Measurements from ENCODE around the gene TMSB10. TPM values are rescaled to one million over a fixed set of nuclear protein-coding genes. Genes with fewer than 3 reads are reported as not detected.
A peak's percentile ranks its signal among the peaks of the same experiment; 100 is the strongest.

The TMSB10 gene
- polyA plus RNA-seq, 3 donors = 5,130 to 7,914 (median 6,847) TPM

DNA sequence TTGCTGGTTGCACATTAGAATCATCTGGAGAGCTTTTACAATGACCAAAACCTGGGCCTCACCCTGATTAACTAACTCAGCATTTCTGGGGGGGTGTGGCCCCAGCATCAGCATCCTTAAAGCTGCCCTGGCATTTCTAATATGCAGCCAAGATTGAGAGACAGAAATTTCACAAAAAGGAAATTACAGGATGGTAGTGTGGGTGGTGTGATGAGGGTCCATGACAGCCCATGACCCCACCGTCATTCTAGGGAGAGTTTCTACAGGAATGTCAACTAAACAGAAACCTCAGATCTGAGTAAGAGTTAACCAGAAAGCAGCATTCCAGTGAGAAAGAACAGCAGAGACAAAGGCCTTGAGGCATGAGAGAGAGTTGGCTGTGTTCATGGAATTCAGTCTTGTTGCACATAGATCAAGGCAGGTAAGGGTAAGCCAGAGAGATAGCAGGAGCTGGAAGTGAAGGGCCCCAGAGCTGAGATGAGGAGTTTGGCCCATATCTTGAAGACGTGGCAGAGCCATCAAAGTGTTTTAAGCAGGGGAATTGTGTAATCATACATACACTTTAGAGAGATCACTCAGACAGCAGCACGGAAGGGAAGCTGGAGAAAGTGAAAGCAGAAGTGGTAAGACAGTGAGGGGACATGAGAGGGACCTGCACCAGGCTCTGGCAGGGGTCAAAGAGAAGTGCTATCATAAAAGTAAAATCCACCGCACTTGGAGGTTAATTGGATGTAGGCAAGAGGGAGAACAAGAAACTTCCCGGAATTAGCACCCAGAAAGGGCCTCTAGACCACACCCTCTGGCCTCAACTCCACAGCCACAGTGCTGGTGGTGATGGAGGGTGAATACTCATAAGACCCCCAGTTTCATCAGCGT lies 16.8 kb upstream of the TMSB10 start:
- H3K27me3 ChIP-seq (ENCODE audit: control insufficient read depth in 2 of 2, insufficient read depth in 2 of 2, low read length in 2 of 2) = no peaks in the 10 kb centered on the region
- H3K79me2 ChIP-seq (ENCODE audit: insufficient read depth, low read length) = no peaks in the 10 kb centered on the region
- peak overlapping the region; percentile 39 for H3K9ac ChIP-seq (ENCODE audit: insufficient read depth, low read length, poor library complexity, severe bottlenecking)
- H4K20me1 ChIP-seq (ENCODE audit: insufficient read depth, low read length) = no peaks in the 10 kb centered on the region
- TF ChIP-seq, protein P1, sequence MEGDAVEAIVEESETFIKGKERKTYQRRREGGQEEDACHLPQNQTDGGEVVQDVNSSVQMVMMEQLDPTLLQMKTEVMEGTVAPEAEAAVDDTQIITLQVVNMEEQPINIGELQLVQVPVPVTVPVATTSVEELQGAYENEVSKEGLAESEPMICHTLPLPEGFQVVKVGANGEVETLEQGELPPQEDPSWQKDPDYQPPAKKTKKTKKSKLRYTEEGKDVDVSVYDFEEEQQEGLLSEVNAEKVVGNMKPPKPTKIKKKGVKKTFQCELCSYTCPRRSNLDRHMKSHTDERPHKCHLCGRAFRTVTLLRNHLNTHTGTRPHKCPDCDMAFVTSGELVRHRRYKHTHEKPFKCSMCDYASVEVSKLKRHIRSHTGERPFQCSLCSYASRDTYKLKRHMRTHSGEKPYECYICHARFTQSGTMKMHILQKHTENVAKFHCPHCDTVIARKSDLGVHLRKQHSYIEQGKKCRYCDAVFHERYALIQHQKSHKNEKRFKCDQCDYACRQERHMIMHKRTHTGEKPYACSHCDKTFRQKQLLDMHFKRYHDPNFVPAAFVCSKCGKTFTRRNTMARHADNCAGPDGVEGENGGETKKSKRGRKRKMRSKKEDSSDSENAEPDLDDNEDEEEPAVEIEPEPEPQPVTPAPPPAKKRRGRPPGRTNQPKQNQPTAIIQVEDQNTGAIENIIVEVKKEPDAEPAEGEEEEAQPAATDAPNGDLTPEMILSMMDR (IDR thresholded peaks at IDR 0.05) = no peak
- intact Hi-C loops (cut with micrococcal nuclease) = no loop called here
- H3K4me2 ChIP-seq (replicated peaks; ENCODE audit: extremely low read depth, low read length, poor library complexity, severe bottlenecking) = peak overlapping the region; percentile 60
- H2AFZ ChIP-seq (ENCODE audit: insufficient read depth, low read depth, low read length, poor library complexity, severe bottlenecking) = peak overlapping the region; percentile 64
- H3K4me3 ChIP-seq (replicated peaks in 1 of 3; ENCODE audit: low read depth in 2 of 3, low read length in 3 of 3) = peak overlapping the region; percentile 28 to 61 (median 29)
- peaks cover 0 to 5% (median 2%) of the 10 kb centered on the region in 3 donors for H3K27me3 Mint-ChIP-seq (ENCODE audit: low read depth in 3 of 3)
- H3K4me1 ChIP-seq (ENCODE audit: control insufficient read depth in 1 of 2, insufficient read depth in 2 of 2, low read length in 2 of 2) = peaks cover 34 to 35% of the 10 kb centered on the region in 2 donors
- H3K27ac ChIP-seq (ENCODE audit: low read depth in 1 of 2, low read length in 2 of 2) = peak overlapping the region; percentile 73 to 92
- peak overlapping the region; percentile 24 to 78 for H3K4me3 Mint-ChIP-seq
- no peaks in the 10 kb centered on the region for H3K36me3 Mint-ChIP-seq
- no peaks in the 10 kb centered on the region for H3K36me3 ChIP-seq (replicated peaks in 1 of 2; ENCODE audit: control insufficient read depth in 1 of 2, insufficient read depth in 2 of 2, low read length in 2 of 2)
- no CpG with 5 or more reads among the region's 6 CpGs for WGBS (ENCODE audit: insufficient coverage)
- no peaks in the 10 kb centered on the region for H3K9me3 ChIP-seq (replicated peaks in 1 of 2; ENCODE audit: control insufficient read depth in 1 of 2, insufficient read depth in 1 of 2, low read length in 2 of 2)
- H3K9me3 Mint-ChIP-seq = peaks cover 0 to 4% (median 0%) of the 10 kb centered on the region in 7 donors
- H3K4me1 Mint-ChIP-seq = peaks cover 34% of the 10 kb centered on the region
- peak overlapping the region; percentile 92 to 96 (median 94) for H3K27ac Mint-ChIP-seq
- DNase-seq = peak; percentile 84 to 92 (median 90)

DNA sequence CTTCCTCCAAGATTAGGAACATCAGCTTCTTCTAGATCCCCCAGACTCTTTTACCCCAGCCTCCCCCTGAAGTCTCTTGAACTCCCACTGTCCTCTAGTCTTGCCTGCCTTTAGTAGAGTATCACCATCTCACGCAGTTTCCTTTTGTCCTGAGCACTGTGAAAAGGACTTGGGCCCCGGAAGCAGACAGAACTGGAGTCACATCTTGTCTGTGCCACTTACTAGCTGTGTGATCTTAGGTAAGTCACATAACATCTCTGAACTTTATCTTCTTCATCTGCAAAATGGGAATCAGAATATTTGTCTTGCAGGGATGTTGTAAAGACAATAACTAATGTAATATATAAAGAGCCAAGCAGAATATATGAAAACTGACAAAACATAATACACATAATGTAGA lies 16.1 kb upstream of the TMSB10 start:
- H3K27ac ChIP-seq (ENCODE audit: low read depth in 1 of 2, low read length in 2 of 2) = peak overlapping the region; percentile 73 to 92
- Mint-ChIP-seq H3K4me1 (peaks cover 39% of the 10 kb centered on the region), H3K9me3 (peaks cover 0 to 4% (median 0%) of the 10 kb centered on the region in 7 donors), H3K27me3 (ENCODE audit: low read depth in 3 of 3) (peaks cover 0 to 2% (median 2%) of the 10 kb centered on the region in 3 donors), H3K36me3 (no peaks in the 10 kb centered on the region), H3K27ac (peak overlapping the region; percentile 92 to 96 (median 94)), H3K4me3 (peak overlapping the region; percentile 4 to 78)
- DNase-seq = no peak
- no peaks in the 10 kb centered on the region for H3K36me3 ChIP-seq (replicated peaks in 1 of 2; ENCODE audit: control insufficient read depth in 1 of 2, insufficient read depth in 2 of 2, low read length in 2 of 2)
- H3K9ac ChIP-seq (ENCODE audit: insufficient read depth, low read length, poor library complexity, severe bottlenecking) = peak overlapping the region; percentile 1
- H3K79me2 ChIP-seq (ENCODE audit: insufficient read depth, low read length) = no peaks in the 10 kb centered on the region
- intact Hi-C loops (cut with micrococcal nuclease) = no loop called here
- TF ChIP-seq, protein P1 (IDR thresholded peaks at IDR 0.05) = no peak
- no CpG with 5 or more reads among the region's 2 CpGs for WGBS (ENCODE audit: insufficient coverage)
- H3K4me2 ChIP-seq (replicated peaks; ENCODE audit: extremely low read depth, low read length, poor library complexity, severe bottlenecking) = peak overlapping the region; percentile 60
- peaks cover 41 to 42% of the 10 kb centered on the region in 2 donors for H3K4me1 ChIP-seq (ENCODE audit: control insufficient read depth in 1 of 2, insufficient read depth in 2 of 2, low read length in 2 of 2)
- peak overlapping the region; percentile 64 for H2AFZ ChIP-seq (ENCODE audit: insufficient read depth, low read depth, low read length, poor library complexity, severe bottlenecking)
- H3K27me3 ChIP-seq (ENCODE audit: control insufficient read depth in 2 of 2, insufficient read depth in 2 of 2, low read length in 2 of 2) = no peaks in the 10 kb centered on the region
- H3K9me3 ChIP-seq (replicated peaks in 1 of 2; ENCODE audit: control insufficient read depth in 1 of 2, insufficient read depth in 1 of 2, low read length in 2 of 2) = no peaks in the 10 kb centered on the region
- peak overlapping the region; percentile 28 to 61 (median 29) for H3K4me3 ChIP-seq (replicated peaks in 1 of 3; ENCODE audit: low read depth in 2 of 3, low read length in 3 of 3)
- no peaks in the 10 kb centered on the region for H4K20me1 ChIP-seq (ENCODE audit: insufficient read depth, low read length)

Measured in CD14-positive monocyte (primary cell).